ENCODE results near the gene NSMF.

Gene NSMF

DNA sequence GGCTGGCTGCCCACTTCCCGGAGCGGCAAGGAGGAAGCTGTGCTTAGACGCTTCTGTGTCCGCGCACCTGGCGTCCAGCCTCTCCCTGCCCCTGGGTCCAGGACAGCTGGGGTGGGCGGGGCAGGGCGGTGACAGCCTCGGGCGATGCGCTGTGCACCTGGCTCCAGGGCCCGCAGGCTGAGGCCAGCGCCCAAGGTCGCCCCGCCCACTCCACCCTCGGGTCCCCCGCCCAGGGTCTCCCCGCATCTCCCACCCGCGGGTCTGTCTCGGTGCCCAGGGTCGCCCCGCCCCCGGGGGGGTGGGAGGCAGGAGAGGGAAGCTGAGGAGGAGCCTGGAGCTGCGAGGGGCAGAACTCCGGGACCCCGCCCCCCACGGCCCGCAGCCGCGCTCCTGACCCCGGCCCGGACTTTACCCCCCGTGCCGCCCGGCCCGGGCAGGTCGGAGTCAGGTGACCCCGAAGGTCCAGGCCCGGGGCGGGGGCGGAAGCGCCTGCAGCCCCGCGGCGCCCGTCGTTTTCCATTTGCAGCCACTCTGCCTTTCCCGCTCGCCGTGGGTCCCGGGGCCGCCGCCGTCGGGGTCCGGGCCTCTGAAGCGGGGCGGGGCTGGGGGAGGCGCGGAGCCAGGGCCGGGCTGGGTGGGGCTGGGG, 17.7 kb downstream of the NSMF start, which contains the start of gene ENTPD8:
TSS of gene ENTPD8 (minus strand) at position 69 of the 646 bp plus-strand sequence. CDS start 3,072 bp downstream, outside the sequence.
- Histone ChIP-seq H3K36me3 (ENCODE audit: control insufficient read depth in 2 of 2, insufficient read depth in 1 of 2, low read length in 2 of 2) (no peaks in the 10 kb centered on the region), H3K4me1 (ENCODE audit: control insufficient read depth, insufficient read depth, low read length) (no peaks in the 10 kb centered on the region), H3K9me3 (ENCODE audit: control insufficient read depth, insufficient read depth, low read depth, low read length) (no peaks in the 10 kb centered on the region), H3K4me3 (ENCODE audit: low read depth, low read length) (peak within 1 kb of the TSS; percentile 41), H3K27ac (ENCODE audit: extremely low read depth, low read depth, low read length) (no peak within 1 kb of the TSS)
- ChIA-PET CTCF (interaction anchor here (0.5 to 3.9 kb wide), 4 partner anchors 18 to 154 kb away, joined by 3 to 35 read pairs (median 16); partner anchors contain the start of genes EXD3 and NOXA1), POLR2A (interaction anchor here (0.6 to 3.2 kb wide), 8 partner anchors 9 to 394 kb away, joined by 3 to 16 read pairs (median 4); partner anchors contain the start of genes EXD3, NOXA1, NRARP and NSMF)
- TF ChIP-seq ZBTB1 (tag by site-specific recombination; IDR thresholded peaks at IDR 0.05) (no peak), ZNF266 (tag by site-specific recombination; IDR thresholded peaks at IDR 0.05; ENCODE audit: low read depth) (no peak), BCL11B (tag by site-specific recombination; IDR thresholded peaks at IDR 0.05; ENCODE audit: low read depth) (peak; percentile 61; the same call in 1 of the 2 replicates), ZNF324 (tag by site-specific recombination; IDR thresholded peaks at IDR 0.05) (no peak), GLIS1 (tag by site-specific recombination; IDR thresholded peaks at IDR 0.05) (peak; percentile 83), ZNF558 (tag by site-specific recombination; IDR thresholded peaks at IDR 0.05) (no peak), ZNF341 (tag by site-specific recombination; IDR thresholded peaks at IDR 0.05; ENCODE audit: low read depth) (no peak), ZFP69B (tag by site-specific recombination; IDR thresholded peaks at IDR 0.05) (no peak), ZNF623 (tag by site-specific recombination; IDR thresholded peaks at IDR 0.05) (no peak), ZNF274 (IDR thresholded peaks at IDR 0.05; ENCODE audit: low read length) (no peak), ZNF274 (tag by site-specific recombination; IDR thresholded peaks at IDR 0.05; ENCODE audit: borderline replicate concordance) (no peak), ZNF549 (tag by site-specific recombination; IDR thresholded peaks at IDR 0.05) (no peak), ZNF416 (tag by site-specific recombination; IDR thresholded peaks at IDR 0.05) (no peak), ZNF138 (tag by site-specific recombination; IDR thresholded peaks at IDR 0.05; ENCODE audit: borderline replicate concordance) (no peak), ZNF843 (tag by site-specific recombination; IDR thresholded peaks at IDR 0.05) (no peak), ZNF169 (tag by site-specific recombination; IDR thresholded peaks at IDR 0.05) (no peak), ZNF16 (tag by site-specific recombination; IDR thresholded peaks at IDR 0.05; ENCODE audit: low read depth) (no peak), ZNF530 (tag by site-specific recombination; IDR thresholded peaks at IDR 0.05; ENCODE audit: low read depth) (no peak), ZNF121 (tag by site-specific recombination; IDR thresholded peaks at IDR 0.05) (no peak), ZNF366 (tag by site-specific recombination; conservative IDR thresholded peaks at IDR 0.05) (no peak), ZNF654 (tag by site-specific recombination; IDR thresholded peaks at IDR 0.05; ENCODE audit: low read depth) (no peak), ZNF621 (tag by site-specific recombination; IDR thresholded peaks at IDR 0.05) (no peak), GLIS2 (tag by site-specific recombination; IDR thresholded peaks at IDR 0.05) (peak; percentile 87), FEZF1 (tag by site-specific recombination; IDR thresholded peaks at IDR 0.05) (no peak)
- TF ChIP-seq, protein P1, sequence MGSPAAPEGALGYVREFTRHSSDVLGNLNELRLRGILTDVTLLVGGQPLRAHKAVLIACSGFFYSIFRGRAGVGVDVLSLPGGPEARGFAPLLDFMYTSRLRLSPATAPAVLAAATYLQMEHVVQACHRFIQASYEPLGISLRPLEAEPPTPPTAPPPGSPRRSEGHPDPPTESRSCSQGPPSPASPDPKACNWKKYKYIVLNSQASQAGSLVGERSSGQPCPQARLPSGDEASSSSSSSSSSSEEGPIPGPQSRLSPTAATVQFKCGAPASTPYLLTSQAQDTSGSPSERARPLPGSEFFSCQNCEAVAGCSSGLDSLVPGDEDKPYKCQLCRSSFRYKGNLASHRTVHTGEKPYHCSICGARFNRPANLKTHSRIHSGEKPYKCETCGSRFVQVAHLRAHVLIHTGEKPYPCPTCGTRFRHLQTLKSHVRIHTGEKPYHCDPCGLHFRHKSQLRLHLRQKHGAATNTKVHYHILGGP (tag by site-specific recombination; IDR thresholded peaks at IDR 0.05), result no peak
- TF ChIP-seq, protein P2, sequence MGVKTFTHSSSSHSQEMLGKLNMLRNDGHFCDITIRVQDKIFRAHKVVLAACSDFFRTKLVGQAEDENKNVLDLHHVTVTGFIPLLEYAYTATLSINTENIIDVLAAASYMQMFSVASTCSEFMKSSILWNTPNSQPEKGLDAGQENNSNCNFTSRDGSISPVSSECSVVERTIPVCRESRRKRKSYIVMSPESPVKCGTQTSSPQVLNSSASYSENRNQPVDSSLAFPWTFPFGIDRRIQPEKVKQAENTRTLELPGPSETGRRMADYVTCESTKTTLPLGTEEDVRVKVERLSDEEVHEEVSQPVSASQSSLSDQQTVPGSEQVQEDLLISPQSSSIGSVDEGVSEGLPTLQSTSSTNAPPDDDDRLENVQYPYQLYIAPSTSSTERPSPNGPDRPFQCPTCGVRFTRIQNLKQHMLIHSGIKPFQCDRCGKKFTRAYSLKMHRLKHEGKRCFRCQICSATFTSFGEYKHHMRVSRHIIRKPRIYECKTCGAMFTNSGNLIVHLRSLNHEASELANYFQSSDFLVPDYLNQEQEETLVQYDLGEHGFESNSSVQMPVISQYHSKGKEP (tag by site-specific recombination; IDR thresholded peaks at IDR 0.05), result no peak
- TF ChIP-seq, protein P3, sequence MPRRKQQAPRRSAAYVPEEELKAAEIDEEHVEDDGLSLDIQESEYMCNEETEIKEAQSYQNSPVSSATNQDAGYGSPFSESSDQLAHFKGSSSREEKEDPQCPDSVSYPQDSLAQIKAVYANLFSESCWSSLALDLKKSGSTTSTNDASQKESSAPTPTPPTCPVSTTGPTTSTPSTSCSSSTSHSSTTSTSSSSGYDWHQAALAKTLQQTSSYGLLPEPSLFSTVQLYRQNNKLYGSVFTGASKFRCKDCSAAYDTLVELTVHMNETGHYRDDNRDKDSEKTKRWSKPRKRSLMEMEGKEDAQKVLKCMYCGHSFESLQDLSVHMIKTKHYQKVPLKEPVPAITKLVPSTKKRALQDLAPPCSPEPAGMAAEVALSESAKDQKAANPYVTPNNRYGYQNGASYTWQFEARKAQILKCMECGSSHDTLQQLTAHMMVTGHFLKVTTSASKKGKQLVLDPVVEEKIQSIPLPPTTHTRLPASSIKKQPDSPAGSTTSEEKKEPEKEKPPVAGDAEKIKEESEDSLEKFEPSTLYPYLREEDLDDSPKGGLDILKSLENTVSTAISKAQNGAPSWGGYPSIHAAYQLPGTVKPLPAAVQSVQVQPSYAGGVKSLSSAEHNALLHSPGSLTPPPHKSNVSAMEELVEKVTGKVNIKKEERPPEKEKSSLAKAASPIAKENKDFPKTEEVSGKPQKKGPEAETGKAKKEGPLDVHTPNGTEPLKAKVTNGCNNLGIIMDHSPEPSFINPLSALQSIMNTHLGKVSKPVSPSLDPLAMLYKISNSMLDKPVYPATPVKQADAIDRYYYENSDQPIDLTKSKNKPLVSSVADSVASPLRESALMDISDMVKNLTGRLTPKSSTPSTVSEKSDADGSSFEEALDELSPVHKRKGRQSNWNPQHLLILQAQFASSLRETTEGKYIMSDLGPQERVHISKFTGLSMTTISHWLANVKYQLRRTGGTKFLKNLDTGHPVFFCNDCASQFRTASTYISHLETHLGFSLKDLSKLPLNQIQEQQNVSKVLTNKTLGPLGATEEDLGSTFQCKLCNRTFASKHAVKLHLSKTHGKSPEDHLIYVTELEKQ (tag by site-specific recombination; IDR thresholded peaks at IDR 0.05; ENCODE audit: borderline replicate concordance), result no peak
- TF ChIP-seq, protein P4, sequence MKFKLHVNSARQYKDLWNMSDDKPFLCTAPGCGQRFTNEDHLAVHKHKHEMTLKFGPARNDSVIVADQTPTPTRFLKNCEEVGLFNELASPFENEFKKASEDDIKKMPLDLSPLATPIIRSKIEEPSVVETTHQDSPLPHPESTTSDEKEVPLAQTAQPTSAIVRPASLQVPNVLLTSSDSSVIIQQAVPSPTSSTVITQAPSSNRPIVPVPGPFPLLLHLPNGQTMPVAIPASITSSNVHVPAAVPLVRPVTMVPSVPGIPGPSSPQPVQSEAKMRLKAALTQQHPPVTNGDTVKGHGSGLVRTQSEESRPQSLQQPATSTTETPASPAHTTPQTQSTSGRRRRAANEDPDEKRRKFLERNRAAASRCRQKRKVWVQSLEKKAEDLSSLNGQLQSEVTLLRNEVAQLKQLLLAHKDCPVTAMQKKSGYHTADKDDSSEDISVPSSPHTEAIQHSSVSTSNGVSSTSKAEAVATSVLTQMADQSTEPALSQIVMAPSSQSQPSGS (tag by site-specific recombination; IDR thresholded peaks at IDR 0.05; ENCODE audit: low read depth), result no peak
- TF ChIP-seq, protein P5, sequence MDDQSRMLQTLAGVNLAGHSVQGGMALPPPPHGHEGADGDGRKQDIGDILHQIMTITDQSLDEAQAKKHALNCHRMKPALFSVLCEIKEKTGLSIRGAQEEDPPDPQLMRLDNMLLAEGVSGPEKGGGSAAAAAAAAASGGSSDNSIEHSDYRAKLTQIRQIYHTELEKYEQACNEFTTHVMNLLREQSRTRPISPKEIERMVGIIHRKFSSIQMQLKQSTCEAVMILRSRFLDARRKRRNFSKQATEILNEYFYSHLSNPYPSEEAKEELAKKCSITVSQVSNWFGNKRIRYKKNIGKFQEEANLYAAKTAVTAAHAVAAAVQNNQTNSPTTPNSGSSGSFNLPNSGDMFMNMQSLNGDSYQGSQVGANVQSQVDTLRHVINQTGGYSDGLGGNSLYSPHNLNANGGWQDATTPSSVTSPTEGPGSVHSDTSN (CRISPR knock-in tag; IDR thresholded peaks at IDR 0.05), result no peak

Data from HEK293 (cell line).